Raji (cell line): ENCODE results near the gene PHF10.

ENCODE experiments used
- POLR2A ChIP-seq: IDR thresholded peaks from 2 replicates; pipeline ENCODE4 v1.6.1; 2011; ENCODE audit warnings: low read depth, low read length, control low read depth; ENCODE audit not compliant: insufficient read depth

The PHF10 gene

GRCh38 chr6:169701954-169702839 is 22.1 kb downstream of the PHF10 start, which contains the start of the genes C6orf120 and WDR27:
C6orf120 (plus strand) TSS chr6:169702126; CDS start chr6:169702460, 334 bp downstream.
WDR27 (minus strand) TSS chr6:169702029; CDS start chr6:169689005, 13,024 bp downstream.
- TF ChIP-seq POLR2A: peak; percentile 90

GRCh38 chr6:169701311-169701953 is 22.9 kb downstream of the PHF10 start:
- TF ChIP-seq POLR2A: no peak

GRCh38 chr6:169700296-169700695 is 24.0 kb downstream of the PHF10 start:
- no peak for TF ChIP-seq POLR2A

GRCh38 chr6:169695131-169695530 is 29.2 kb downstream of the PHF10 start:
- no peak for TF ChIP-seq POLR2A

GRCh38 chr6:169692516-169692915 is 31.8 kb downstream of the PHF10 start:
- no peak for TF ChIP-seq POLR2A

GRCh38 chr6:169691260-169691659 is 33.0 kb downstream of the PHF10 start:
- TF ChIP-seq POLR2A: no peak

GRCh38 chr6:169689287-169689686 is 35.0 kb downstream of the PHF10 start:
- TF ChIP-seq POLR2A: no peak

GRCh38 chr6:169685860-169686259 is 38.4 kb downstream of the PHF10 start:
- TF ChIP-seq POLR2A: no peak

- TF ChIP-seq POLR2A: no peak
Measured at GRCh38 chr6:169684056-169684455, 40.2 kb downstream of the PHF10 start.

GRCh38 chr6:169678342-169678741 is 46.0 kb downstream of the PHF10 start:
- TF ChIP-seq POLR2A: no peak

GRCh38 chr6:169677096-169677495 is 47.2 kb downstream of the PHF10 start:
- no peak for TF ChIP-seq POLR2A

GRCh38 chr6:169675011-169675410 is 49.3 kb downstream of the PHF10 start:
- TF ChIP-seq POLR2A: no peak

- no peak for TF ChIP-seq POLR2A
Measured at GRCh38 chr6:169671563-169671962, 52.7 kb downstream of the PHF10 start.

GRCh38 chr6:169669889-169670288 is 54.4 kb downstream of the PHF10 start:
- TF ChIP-seq POLR2A: no peak

GRCh38 chr6:169669147-169669546 is 55.2 kb downstream of the PHF10 start:
- no peak for TF ChIP-seq POLR2A

- TF ChIP-seq POLR2A: no peak
Measured at GRCh38 chr6:169668203-169668847, 56.0 kb downstream of the PHF10 start.

- TF ChIP-seq POLR2A: no peak
Measured at GRCh38 chr6:169667716-169668115, 56.6 kb downstream of the PHF10 start.
